Measurements from ENCODE around the gene NODAL. TPM values are rescaled to one million over a fixed set of nuclear protein-coding genes. Genes with fewer than 3 reads are reported as not detected.
A peak's percentile ranks its signal among the peaks of the same experiment; 100 is the strongest.

Gene NODAL
- total and polyA plus RNA-seq, 2 of the 4 experiments (the other 2 are of a cell fraction) = not detected

- Histone ChIP-seq H4K91ac (ENCODE audit: insufficient read depth, low read depth, low read length) (no peak overlapping the region), H3K4me1 (ENCODE audit: control insufficient read depth, insufficient read depth, low read length) (no peaks in the 10 kb centered on the region), H3K4me3 (ENCODE audit: insufficient read depth, low read depth, low read length) (no peak overlapping the region), H2BK5ac (ENCODE audit: low read depth, low read length, poor library complexity, severe bottlenecking) (no peak overlapping the region), H3K56ac (ENCODE audit: extremely low read depth, insufficient read depth, low read length) (no peak overlapping the region), H2AK9ac (replicated peaks; ENCODE audit: low read depth, low read length, poor library complexity) (peak overlapping the region; percentile 30), H3K9me1 (ENCODE audit: insufficient read depth, low read length) (no peaks in the 10 kb centered on the region), H3K4ac (ENCODE audit: low read depth, low read length) (no peak overlapping the region), H2AK5ac (ENCODE audit: low read depth, low read length) (no peak overlapping the region), H3K4me2 (ENCODE audit: low read depth, low read length) (peak overlapping the region; percentile 31; the same call in 1 of the 2 replicates), H3K14ac (replicated peaks; ENCODE audit: low read depth, low read length) (no peak overlapping the region), H3K36me3 (ENCODE audit: control insufficient read depth, insufficient read depth, low read length) (no peaks in the 10 kb centered on the region), H3K27ac (ENCODE audit: insufficient read depth, low read length) (no peak overlapping the region), H2BK120ac (ENCODE audit: low read depth, low read length) (no peak overlapping the region), H2AFZ (replicated peaks; ENCODE audit: low read length, poor library complexity) (peak overlapping the region; percentile 68), H3K9me3 (ENCODE audit: control insufficient read depth, insufficient read depth, low read length) (no peaks in the 10 kb centered on the region; the same call in 1 of the 2 replicates), H3K18ac (ENCODE audit: low read depth, low read length) (no peak overlapping the region), H4K20me1 (ENCODE audit: insufficient read depth, low read length) (peaks cover 5% of the 10 kb centered on the region), H3K27me3 (ENCODE audit: control insufficient read depth, insufficient read depth, low read length) (peaks cover 51% of the 10 kb centered on the region), H4K8ac (ENCODE audit: low read depth in 2 of 2, low read length in 2 of 2) (no peak overlapping the region), H3K79me1 (ENCODE audit: low read depth in 1 of 2, low read length in 2 of 2) (no peaks in the 10 kb centered on the region), H3K9ac (ENCODE audit: low read depth, low read length) (no peak overlapping the region), H4K5ac (ENCODE audit: low read depth, low read length) (no peak overlapping the region), H2BK20ac (ENCODE audit: low read depth, low read length) (no peak overlapping the region), H3K23ac (ENCODE audit: low read depth, low read length) (peak overlapping the region; percentile 59), H2BK15ac (ENCODE audit: low read depth, low read length) (no peak overlapping the region)
- TF ChIP-seq MAZ (IDR thresholded peaks at IDR 0.05; ENCODE audit: borderline replicate concordance, low read depth, low read length) (no peak), MAFK (IDR thresholded peaks at IDR 0.05; ENCODE audit: low read depth, low read length) (no peak), CEBPB (IDR thresholded peaks at IDR 0.05; ENCODE audit: low read depth, low read length) (no peak), RCOR1 (IDR thresholded peaks at IDR 0.05; ENCODE audit: insufficient replicate concordance, low read length) (no peak), BHLHE40 (IDR thresholded peaks at IDR 0.05; ENCODE audit: low read depth, low read length) (no peak), RFX5 (IDR thresholded peaks at IDR 0.05; ENCODE audit: low read depth, low read length) (no peak), SMC3 (IDR thresholded peaks at IDR 0.05; ENCODE audit: low read depth, low read length) (no peak), POLR2A (IDR thresholded peaks at IDR 0.05; ENCODE audit: low read depth, low read length) (no peak), USF2 (IDR thresholded peaks at IDR 0.05; ENCODE audit: low read depth, low read length) (no peak), RAD21 (IDR thresholded peaks at IDR 0.05; ENCODE audit: low read length) (no peak), CHD1 (IDR thresholded peaks at IDR 0.05; ENCODE audit: low read depth, low read length) (no peak), ELK1 (IDR thresholded peaks at IDR 0.05; ENCODE audit: borderline replicate concordance, low read depth, low read length) (no peak), MXI1 (IDR thresholded peaks at IDR 0.05; ENCODE audit: borderline replicate concordance, low read depth, low read length) (no peak), NFE2L2 (IDR thresholded peaks at IDR 0.05; ENCODE audit: low read depth, low read length) (no peak), CTCF (conservative IDR thresholded peaks at IDR 0.05; ENCODE audit: low read depth, low read length) (no peak)
- dilution Hi-C loops (cut with HindIII; ENCODE audit: low sequenced_read_pairs, unreplicated experiment) (no loop called here), intact Hi-C loops (cut with micrococcal nuclease) (no loop called here), in situ Hi-C loops (cut with MboI; ENCODE audit: low sequenced_read_pairs) (no loop called here)
- peak; percentile 19; the same call in 1 of the 2 replicates for ATAC-seq (ENCODE audit: low read depth)
- DNase-seq = no peak
- CTCF ChIA-PET = no interaction called here
- WGBS, 2 experiments (ENCODE audit: extremely low coverage in 2 of 2, insufficient read length in 1 of 2) = 6% methylated on average over 29 of the region's 69 CpGs; no CpG with 5 or more reads in 1 of the 2 experiments
- POLR2A ChIA-PET (ENCODE audit: unreplicated experiment) = no interaction called here
- no TSS peak for BruUV-seq (replicated peaks)
Measured at GRCh38 chr10:70440296-70441160, 953 bp downstream of the NODAL start.

Measured in IMR-90 (cell line).